GM12878 (cell line): ENCODE measurements around the gene TECTA. TPM values are rescaled to one million over a fixed set of nuclear protein-coding genes. Genes with fewer than 3 reads are reported as not detected.

Source experiments
- ATAC-seq: fragments of 200-7000 bp; cut with Tn5 transposase; 3 replicates; pipeline ENCODE4 v1.9.1; 2020; ENCODE audit warnings: mild to moderate bottlenecking, moderate library complexity
- BruUV-seq: library from RNA; stranded (reverse); fragments of 400-500 nt; replicated peaks from 2 replicates; lab custom pipeline; 2021; lab: Mats Ljungman, UMichigan
- CTCF ChIA-PET: fragments of 300-600 bp; sonication (Branson Sonifier 250); formaldehyde crosslinking; extraction: SDS; loops from one replicate; lab custom pipeline; 2021; ENCODE audit warnings: inconsistent platforms; lab: Yijun Ruan, JAX
- POLR2A ChIA-PET: fragments of 350-600 bp; formaldehyde crosslinking; extraction: SDS; loops from one replicate; lab custom pipeline; 2021; ENCODE audit warnings: inconsistent platforms; lab: Charles Lee
- RAD21 ChIA-PET: fragments of 300-600 bp; sonication (Branson Sonifier 250); formaldehyde crosslinking; loops from one replicate; lab custom pipeline; 2023; ENCODE audit warnings: antibody characterized with exemption; ENCODE audit not compliant: unreplicated experiment; lab: Charles Lee
- SMC1A ChIA-PET: fragments of 300-600 bp; sonication (Branson Sonifier 250); formaldehyde crosslinking; loops from one replicate; lab custom pipeline; 2023; ENCODE audit not compliant: unreplicated experiment, uncharacterized antibody; lab: Charles Lee
- DNase-seq: peaks from one replicate; pipeline ENCODE4 v3.0.0-alpha.2; 2011; ENCODE audit warnings: low read depth, low spot score
- FAIRE-seq: peaks from 3 replicates; lab custom pipeline; 2011; peaks lifted over from hg19 to GRCh38; lab: Jason Lieb, UNC
- H2AFZ ChIP-seq: 2 replicates; pipeline ENCODE4 v1.6.0; 2011; ENCODE audit warnings: low read depth, low read length, control low read depth; ENCODE audit not compliant: control insufficient read depth
- H3K27ac ChIP-seq: 2 replicates; pipeline ENCODE4 v1.5.1; 2011; ENCODE audit warnings: control low read depth; ENCODE audit not compliant: control insufficient read depth, insufficient read depth
- H3K27me3 ChIP-seq, 2 experiments: replicated peaks in 1 of 2; 2 replicates each; pipeline versions ENCODE4 v1.6.0 to v1.6.1; 2011; ENCODE audit warnings: low read length in 1 of 2; ENCODE audit not compliant: control insufficient read depth in 2 of 2, insufficient read depth in 2 of 2
- H3K36me3 ChIP-seq, 2 experiments: 2 replicates each; pipeline ENCODE4 v1.5.1; 2011; ENCODE audit warnings: low read length in 1 of 2; ENCODE audit not compliant: control insufficient read depth in 2 of 2, insufficient read depth in 2 of 2
- H3K4me1 ChIP-seq: 2 replicates; pipeline ENCODE4 v1.6.1; 2011; ENCODE audit warnings: mild to moderate bottlenecking, low read length, moderate library complexity, mixed read lengths; ENCODE audit not compliant: control insufficient read depth, insufficient read depth
- H3K4me2 ChIP-seq: 2 replicates; pipeline ENCODE4 v1.6.0; 2011; ENCODE audit warnings: control low read depth; ENCODE audit not compliant: control insufficient read depth, insufficient read depth
- H3K4me3 ChIP-seq: fragments of 200-600 bp; sonication (generic); 2 replicates; pipeline ENCODE4 v1.5.1; 2016
- H3K79me2 ChIP-seq: 2 replicates; pipeline ENCODE4 v1.6.0; 2011; ENCODE audit warnings: low read length; ENCODE audit not compliant: control insufficient read depth, insufficient read depth
- H3K9ac ChIP-seq: 2 replicates; pipeline ENCODE4 v1.8.0; 2011; ENCODE audit warnings: low read length, control low read depth, mixed read lengths; ENCODE audit not compliant: control insufficient read depth, insufficient read depth
- H3K9me3 ChIP-seq: replicated peaks from 3 replicates; pipeline ENCODE4 v1.5.1; 2011; ENCODE audit warnings: mild to moderate bottlenecking, low read length; ENCODE audit not compliant: control insufficient read depth, insufficient read depth
- H4K20me1 ChIP-seq: 2 replicates; pipeline ENCODE4 v1.6.0; 2011; ENCODE audit not compliant: control insufficient read depth, insufficient read depth
- BCLAF1 ChIP-seq: fragments of 450-650 bp; IDR thresholded peaks from 2 replicates; pipeline ENCODE4 v1.6.1; 2017; ENCODE audit warnings: antibody characterized with exemption, mild to moderate bottlenecking, moderate library complexity
- BHLHE40 ChIP-seq, 2 experiments: fragments of 450-650 bp in 1 of 2; IDR thresholded peaks; 2 replicates each; pipeline ENCODE4 v1.6.1; 2011 to 2017; ENCODE audit warnings: low read depth in 2 of 2, borderline replicate concordance in 1 of 2, improper control_type of control experiment in 1 of 2, low read length in 1 of 2, mild to moderate bottlenecking in 1 of 2
- BMI1 ChIP-seq: fragments of 450-650 bp; IDR thresholded peaks from 2 replicates; pipeline ENCODE4 v1.6.1; 2016; ENCODE audit warnings: mild to moderate bottlenecking, moderate library complexity, borderline replicate concordance
- E2F4 ChIP-seq: IDR thresholded peaks from 2 replicates; pipeline ENCODE4 v1.6.1; 2012; ENCODE audit warnings: low read depth, low read length, improper control_type of control experiment
- EP300 ChIP-seq, 2 experiments: fragments of 150-350 bp in 1 of 2; IDR thresholded peaks; 2 replicates each; pipeline ENCODE4 v1.6.1; 2011 to 2012; ENCODE audit warnings: low read depth in 2 of 2, low read length in 2 of 2, borderline replicate concordance in 1 of 2, improper control_type of control experiment in 1 of 2, inconsistent platforms in 1 of 2; ENCODE audit not compliant: control insufficient read depth in 1 of 2
- HDAC2 ChIP-seq: fragments of 200-600 bp; sonication (generic); IDR thresholded peaks from 2 replicates; pipeline ENCODE4 v1.6.1; 2017
- SMAD1 ChIP-seq: fragments of 450-650 bp; IDR thresholded peaks from 2 replicates; pipeline ENCODE4 v1.6.1; 2018; ENCODE audit warnings: mild to moderate bottlenecking, low read depth; ENCODE audit not compliant: partially characterized antibody
- WRNIP1 ChIP-seq: IDR thresholded peaks from 2 replicates; pipeline ENCODE4 v1.6.1; 2011; ENCODE audit warnings: low read depth, low read length, improper control_type of control experiment, borderline replicate concordance
- YBX1 ChIP-seq: fragments of 450-650 bp; IDR thresholded peaks from 2 replicates; pipeline ENCODE4 v1.6.1; 2016; ENCODE audit warnings: antibody characterized with exemption
- WGBS: methylation state at CpG from one replicate; pipeline ENCODE4 v1.1.6; 2016; ENCODE audit warnings: low lambda C conversion rate; ENCODE audit not compliant: insufficient replicate concordance, insufficient coverage; ENCODE audit errors: missing lambda C conversion rate; 5-methylcytosine and 5-hydroxymethylcytosine counted together
- in situ Hi-C: fragments of 300-500 bp; cut with MboI; formaldehyde crosslinking; loops from 9 replicates; pipeline ENCODE4 v1.14.3; 2018; ENCODE audit warnings: mixed read lengths
- intact Hi-C: fragments of 100-400 bp; cut with micrococcal nuclease; formaldehyde crosslinking; loops from one replicate; pipeline ENCODE4 v1.14.2; 2022; ENCODE audit not compliant: unreplicated experiment
- polyA plus RNA-seq, 11 experiments: library from polyadenylated mRNA; depleted of rRNA in 4 of 11; unstranded in 6 of 11; stranded (reverse) in 5 of 11; fragments of >200 nt; fragmentation: Nextera tagmentation in 4 of 11; fragmentation: Illumina TruSeq in 1 of 11; extraction: Ambion mirVana in 4 of 11; extraction: Trizol in 1 of 11; gene quantifications; 1 replicate in 1 of 11; 2 replicates in 10 of 11; pipeline versions ENCODE4 v1.2.1 to v1.2.3, GENCODE V29; 2011 to 2016; ENCODE audit warnings: inconsistent platforms in 2 of 11, missing spikeins in 2 of 11, low read depth in 1 of 11
- total RNA-seq, 4 experiments: library from RNA; depleted of rRNA in 3 of 4; stranded (reverse); fragments of >200 nt in 3 of 4; fragmentation: Illumina TruSeq in 1 of 4; extraction: Trizol in 1 of 4; gene quantifications; 2 replicates each; pipeline versions ENCODE4 v1.2.1 to v1.2.3, GENCODE V29; 2013 to 2021
- TF ChIP-seq, protein P1 (sequence below): fragments of 450-650 bp; IDR thresholded peaks from 2 replicates; pipeline ENCODE4 v1.6.1; 2017; ENCODE audit warnings: low read depth, mild to moderate bottlenecking, moderate library complexity
- TF ChIP-seq, protein P2 (sequence below): fragments of 150-350 bp; IDR thresholded peaks from 2 replicates; pipeline ENCODE4 v1.6.1; 2016; ENCODE audit warnings: low read depth, low read length

The TECTA gene
- total and polyA plus RNA-seq, 10 of the 15 experiments (the other 5 are each of a cell fraction or from before 2014, with no cell fraction given), result under 0.01 to 0.14 (median 0.05) TPM; not detected in 1

DNA sequence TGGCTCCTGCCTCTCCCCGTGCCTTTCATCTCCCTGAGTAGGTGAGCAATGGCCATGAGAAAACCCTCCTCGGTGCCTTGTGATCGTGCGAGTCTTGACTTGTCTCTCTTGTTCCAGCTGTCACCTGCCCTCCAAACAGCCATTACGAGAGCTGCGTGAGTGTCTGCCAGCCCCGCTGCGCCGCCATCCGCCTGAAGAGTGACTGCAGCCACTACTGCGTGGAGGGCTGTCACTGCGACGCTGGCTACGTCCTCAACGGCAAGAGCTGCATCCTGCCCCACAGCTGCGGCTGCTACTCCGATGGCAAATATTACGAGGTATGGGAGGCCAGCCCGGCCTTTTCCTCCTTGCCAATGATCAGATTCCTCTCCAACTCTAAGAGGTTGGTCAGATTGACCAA, 51.7 kb downstream of the TECTA start (continued):
- TF ChIP-seq BCLAF1 (no peak), BHLHE40 (IDR thresholded peaks at IDR 0.05; ENCODE audit: borderline replicate concordance in 1 of 2, low read depth in 2 of 2, low read length in 1 of 2) (no peak), EP300 (IDR thresholded peaks at IDR 0.05; ENCODE audit: borderline replicate concordance in 1 of 2, control insufficient read depth in 1 of 2, low read depth in 2 of 2, low read length in 2 of 2) (no peak)

- Histone ChIP-seq H4K20me1 (no peaks in the 10 kb centered on the region), H3K4me1 (no peaks in the 10 kb centered on the region), H3K9ac (no peak overlapping the region), H2AFZ (no peak overlapping the region), H3K79me2 (no peaks in the 10 kb centered on the region), H3K9me3 (no peaks in the 10 kb centered on the region), H3K4me2 (no peak overlapping the region), H3K27me3 (no peaks in the 10 kb centered on the region; a peak in 2 of 4 replicates), H3K4me3 (no peak overlapping the region), H3K36me3 (no peaks in the 10 kb centered on the region), H3K27ac (no peak overlapping the region)
- FAIRE-seq, result no peak
- 38% methylated on average over 8 of the region's 8 CpGs for WGBS
- ChIA-PET RAD21 (interaction anchor here (0.6 kb wide), 1 partner anchor 8 kb away, joined by 3 read pairs; no protein-coding TSS in a partner anchor), POLR2A (no interaction called here), CTCF (interaction anchor here (1.0 to 1.6 kb wide), 2 partner anchors 12 to 41 kb away, joined by 3 to 6 read pairs; no protein-coding TSS in a partner anchor), SMC1A (interaction anchor here (0.6 to 1.0 kb wide), 2 partner anchors 28 to 99 kb away, joined by 3 read pairs; no protein-coding TSS in a partner anchor)
- no TSS peak for BruUV-seq
- intact Hi-C loops (no loop called here), in situ Hi-C loops (no loop called here)
- no peak for DNase-seq
- no peak for ATAC-seq
- TF ChIP-seq, protein P1, sequence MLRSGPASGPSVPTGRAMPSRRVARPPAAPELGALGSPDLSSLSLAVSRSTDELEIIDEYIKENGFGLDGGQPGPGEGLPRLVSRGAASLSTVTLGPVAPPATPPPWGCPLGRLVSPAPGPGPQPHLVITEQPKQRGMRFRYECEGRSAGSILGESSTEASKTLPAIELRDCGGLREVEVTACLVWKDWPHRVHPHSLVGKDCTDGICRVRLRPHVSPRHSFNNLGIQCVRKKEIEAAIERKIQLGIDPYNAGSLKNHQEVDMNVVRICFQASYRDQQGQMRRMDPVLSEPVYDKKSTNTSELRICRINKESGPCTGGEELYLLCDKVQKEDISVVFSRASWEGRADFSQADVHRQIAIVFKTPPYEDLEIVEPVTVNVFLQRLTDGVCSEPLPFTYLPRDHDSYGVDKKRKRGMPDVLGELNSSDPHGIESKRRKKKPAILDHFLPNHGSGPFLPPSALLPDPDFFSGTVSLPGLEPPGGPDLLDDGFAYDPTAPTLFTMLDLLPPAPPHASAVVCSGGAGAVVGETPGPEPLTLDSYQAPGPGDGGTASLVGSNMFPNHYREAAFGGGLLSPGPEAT, result no peak
- TF ChIP-seq HDAC2 (no peak), YBX1 (no peak), WRNIP1 (no peak), BMI1 (no peak), E2F4 (no peak), SMAD1 (no peak)
- TF ChIP-seq, protein P2, sequence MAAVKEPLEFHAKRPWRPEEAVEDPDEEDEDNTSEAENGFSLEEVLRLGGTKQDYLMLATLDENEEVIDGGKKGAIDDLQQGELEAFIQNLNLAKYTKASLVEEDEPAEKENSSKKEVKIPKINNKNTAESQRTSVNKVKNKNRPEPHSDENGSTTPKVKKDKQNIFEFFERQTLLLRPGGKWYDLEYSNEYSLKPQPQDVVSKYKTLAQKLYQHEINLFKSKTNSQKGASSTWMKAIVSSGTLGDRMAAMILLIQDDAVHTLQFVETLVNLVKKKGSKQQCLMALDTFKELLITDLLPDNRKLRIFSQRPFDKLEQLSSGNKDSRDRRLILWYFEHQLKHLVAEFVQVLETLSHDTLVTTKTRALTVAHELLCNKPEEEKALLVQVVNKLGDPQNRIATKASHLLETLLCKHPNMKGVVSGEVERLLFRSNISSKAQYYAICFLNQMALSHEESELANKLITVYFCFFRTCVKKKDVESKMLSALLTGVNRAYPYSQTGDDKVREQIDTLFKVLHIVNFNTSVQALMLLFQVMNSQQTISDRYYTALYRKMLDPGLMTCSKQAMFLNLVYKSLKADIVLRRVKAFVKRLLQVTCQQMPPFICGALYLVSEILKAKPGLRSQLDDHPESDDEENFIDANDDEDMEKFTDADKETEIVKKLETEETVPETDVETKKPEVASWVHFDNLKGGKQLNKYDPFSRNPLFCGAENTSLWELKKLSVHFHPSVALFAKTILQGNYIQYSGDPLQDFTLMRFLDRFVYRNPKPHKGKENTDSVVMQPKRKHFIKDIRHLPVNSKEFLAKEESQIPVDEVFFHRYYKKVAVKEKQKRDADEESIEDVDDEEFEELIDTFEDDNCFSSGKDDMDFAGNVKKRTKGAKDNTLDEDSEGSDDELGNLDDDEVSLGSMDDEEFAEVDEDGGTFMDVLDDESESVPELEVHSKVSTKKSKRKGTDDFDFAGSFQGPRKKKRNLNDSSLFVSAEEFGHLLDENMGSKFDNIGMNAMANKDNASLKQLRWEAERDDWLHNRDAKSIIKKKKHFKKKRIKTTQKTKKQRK, result no peak
Observed at GRCh38 chr11:121153472-121153871, 52.4 kb downstream of the TECTA start.
